ENCODE data around the gene UBXN4. TPM values are rescaled to one million over a fixed set of nuclear protein-coding genes. Genes with fewer than 3 reads are reported as not detected.

Gene UBXN4
- total and polyA plus RNA-seq, 2 donors (not counting 1 experiment from before 2014, with no cell fraction given): 41.7 to 113 TPM

GRCh38 chr2:135825131-135825530 is 83.5 kb downstream of the UBXN4 start:
- 89% methylated on average over 5 of the region's 9 CpGs for WGBS (ENCODE audit: insufficient coverage)
- Histone ChIP-seq H3K9me3 (ENCODE audit: control extremely low read depth in 1 of 3, control insufficient read depth in 2 of 3, insufficient read depth in 1 of 3, low read length in 2 of 3) (peaks cover 0 to 14% (median 10%) of the 10 kb centered on the region in 3 donors), H2AFZ (ENCODE audit: insufficient read depth, low read depth, low read length, poor library complexity, severe bottlenecking) (no peak overlapping the region), H3K4me3 (ENCODE audit: control extremely low read depth in 1 of 5, extremely low read depth in 1 of 5, insufficient read depth in 1 of 5, low read depth in 2 of 5, low read length in 4 of 5) (no peak overlapping the region), H3K27me3 (replicated peaks in 1 of 4; ENCODE audit: control extremely low read depth in 1 of 4, control insufficient read depth in 3 of 4, insufficient read depth in 4 of 4, low read length in 3 of 4) (no peaks in the 10 kb centered on the region), H4K20me1 (ENCODE audit: control insufficient read depth, insufficient read depth, low read length, poor library complexity, severe bottlenecking) (no peaks in the 10 kb centered on the region), H3K4me2 (replicated peaks; ENCODE audit: low read depth, low read length, poor library complexity, severe bottlenecking) (no peak overlapping the region), H3K36me3 (replicated peaks in 1 of 2; ENCODE audit: control extremely low read depth in 1 of 2, control insufficient read depth in 1 of 2, extremely low read depth in 1 of 2, insufficient read depth in 2 of 2, low read length in 1 of 2) (no peaks in the 10 kb centered on the region), H3K79me2 (ENCODE audit: control insufficient read depth, insufficient read depth, low read length) (no peaks in the 10 kb centered on the region), H3K27ac (ENCODE audit: low read length in 2 of 2) (no peak overlapping the region), H3K4me1 (ENCODE audit: control insufficient read depth in 2 of 2, insufficient read depth in 2 of 2, low read length in 2 of 2) (peaks cover 0 to 3% of the 10 kb centered on the region in 2 donors), H3K9ac (ENCODE audit: low read length) (no peak overlapping the region)
- Mint-ChIP-seq H3K9me3 (ENCODE audit: insufficient read depth) (peaks cover 12% of the 10 kb centered on the region), H3K27me3 (peaks cover 10% of the 10 kb centered on the region), H3K4me1 (peaks cover 3% of the 10 kb centered on the region), H3K27ac (no peak overlapping the region), H3K4me3 (no peak overlapping the region)
- ATAC-seq (ENCODE audit: low read depth) (no peak), DNase-seq (no peak)
- ChIA-PET CTCF (interaction anchor here (1.7 kb wide), 1 partner anchor 27 kb away, joined by 5 read pairs; no protein-coding TSS in a partner anchor), POLR2A (no interaction called here)
- intact Hi-C loops (cut with micrococcal nuclease): no loop called here
- TF ChIP-seq EZH2 (IDR thresholded peaks at IDR 0.05; ENCODE audit: borderline replicate concordance, insufficient read depth, low read depth, low read length, poor library complexity, severe bottlenecking) (no peak), CTCF (IDR thresholded peaks at IDR 0.05) (no peak)

- Histone ChIP-seq H3K79me2 (ENCODE audit: control insufficient read depth, insufficient read depth, low read length) (no peaks in the 10 kb centered on the region), H2AFZ (ENCODE audit: insufficient read depth, low read depth, low read length, poor library complexity, severe bottlenecking) (no peak overlapping the region), H3K36me3 (replicated peaks in 1 of 2; ENCODE audit: control extremely low read depth in 1 of 2, control insufficient read depth in 1 of 2, extremely low read depth in 1 of 2, insufficient read depth in 2 of 2, low read length in 1 of 2) (no peaks in the 10 kb centered on the region), H4K20me1 (ENCODE audit: control insufficient read depth, insufficient read depth, low read length, poor library complexity, severe bottlenecking) (no peaks in the 10 kb centered on the region), H3K4me3 (ENCODE audit: control extremely low read depth in 1 of 5, extremely low read depth in 1 of 5, insufficient read depth in 1 of 5, low read depth in 2 of 5, low read length in 4 of 5) (no peak overlapping the region), H3K9me3 (ENCODE audit: control extremely low read depth in 1 of 3, control insufficient read depth in 2 of 3, insufficient read depth in 1 of 3, low read length in 2 of 3) (peaks cover 0 to 14% (median 10%) of the 10 kb centered on the region in 3 donors), H3K27ac (ENCODE audit: low read length in 2 of 2) (no peak overlapping the region), H3K4me2 (replicated peaks; ENCODE audit: low read depth, low read length, poor library complexity, severe bottlenecking) (no peak overlapping the region), H3K27me3 (replicated peaks in 1 of 4; ENCODE audit: control extremely low read depth in 1 of 4, control insufficient read depth in 3 of 4, insufficient read depth in 4 of 4, low read length in 3 of 4) (no peaks in the 10 kb centered on the region), H3K9ac (ENCODE audit: low read length) (no peak overlapping the region), H3K4me1 (ENCODE audit: control insufficient read depth in 2 of 2, insufficient read depth in 2 of 2, low read length in 2 of 2) (no peaks in the 10 kb centered on the region)
- H3K27ac Mint-ChIP-seq: no peak overlapping the region
- H3K4me3 Mint-ChIP-seq: no peak overlapping the region
- peaks cover 6% of the 10 kb centered on the region for H3K27me3 Mint-ChIP-seq
- DNase-seq (no peak), ATAC-seq (ENCODE audit: low read depth) (no peak)
- 24% methylated on average over 8 of the region's 11 CpGs for WGBS (ENCODE audit: insufficient coverage)
- H3K4me1 Mint-ChIP-seq: no peaks in the 10 kb centered on the region
- no peak for TF ChIP-seq CTCF (IDR thresholded peaks at IDR 0.05)
- no peak for TF ChIP-seq EZH2 (IDR thresholded peaks at IDR 0.05; ENCODE audit: borderline replicate concordance, insufficient read depth, low read depth, low read length, poor library complexity, severe bottlenecking)
- ChIA-PET POLR2A (no interaction called here), CTCF (interaction anchor here (1.7 kb wide), 1 partner anchor 28 kb away, joined by 5 read pairs; no protein-coding TSS in a partner anchor)
- H3K9me3 Mint-ChIP-seq (ENCODE audit: insufficient read depth): peaks cover 12% of the 10 kb centered on the region
- intact Hi-C loops (cut with micrococcal nuclease): no loop called here
These were observed 84.0 kb downstream of the UBXN4 start for GRCh38 chr2:135825550-135826176.
